ENCODE results near the gene HK2.

DNA sequence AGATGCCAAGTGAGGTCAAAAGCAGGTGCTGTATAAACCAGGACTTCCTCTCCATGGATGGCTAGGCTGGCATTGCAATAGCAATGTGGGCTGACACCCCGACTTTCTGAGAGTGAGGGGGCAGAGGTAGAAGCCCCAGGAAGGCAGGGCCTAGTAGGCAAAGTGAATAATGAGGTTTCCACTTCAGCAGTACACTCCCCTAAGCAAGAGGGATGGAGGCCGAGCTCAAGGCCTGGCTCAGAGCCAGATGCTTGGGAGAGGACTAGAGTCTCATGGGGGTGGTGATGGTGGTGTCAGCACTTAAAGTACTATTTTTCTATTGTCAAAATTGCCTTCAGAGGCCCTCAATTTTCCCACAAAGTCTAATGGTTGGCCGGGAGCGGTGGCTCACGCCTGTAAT is 41.6 kb upstream of the HK2 start:
- TF ChIP-seq, protein P1, sequence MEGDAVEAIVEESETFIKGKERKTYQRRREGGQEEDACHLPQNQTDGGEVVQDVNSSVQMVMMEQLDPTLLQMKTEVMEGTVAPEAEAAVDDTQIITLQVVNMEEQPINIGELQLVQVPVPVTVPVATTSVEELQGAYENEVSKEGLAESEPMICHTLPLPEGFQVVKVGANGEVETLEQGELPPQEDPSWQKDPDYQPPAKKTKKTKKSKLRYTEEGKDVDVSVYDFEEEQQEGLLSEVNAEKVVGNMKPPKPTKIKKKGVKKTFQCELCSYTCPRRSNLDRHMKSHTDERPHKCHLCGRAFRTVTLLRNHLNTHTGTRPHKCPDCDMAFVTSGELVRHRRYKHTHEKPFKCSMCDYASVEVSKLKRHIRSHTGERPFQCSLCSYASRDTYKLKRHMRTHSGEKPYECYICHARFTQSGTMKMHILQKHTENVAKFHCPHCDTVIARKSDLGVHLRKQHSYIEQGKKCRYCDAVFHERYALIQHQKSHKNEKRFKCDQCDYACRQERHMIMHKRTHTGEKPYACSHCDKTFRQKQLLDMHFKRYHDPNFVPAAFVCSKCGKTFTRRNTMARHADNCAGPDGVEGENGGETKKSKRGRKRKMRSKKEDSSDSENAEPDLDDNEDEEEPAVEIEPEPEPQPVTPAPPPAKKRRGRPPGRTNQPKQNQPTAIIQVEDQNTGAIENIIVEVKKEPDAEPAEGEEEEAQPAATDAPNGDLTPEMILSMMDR (IDR thresholded peaks at IDR 0.05) = no peak
- TF ChIP-seq POLR2A (IDR thresholded peaks at IDR 0.05) = no peak

Measured in uterus (tissue), 2 donors.